HCT116 (cell line): Measurements from ENCODE around the gene PPIL3. TPM values are rescaled to one million over a fixed set of nuclear protein-coding genes. Genes with fewer than 3 reads are reported as not detected.

ENCODE experiments used
- ATAC-seq: fragments of 200-7000 bp; cut with Tn5 transposase; 2 replicates; pipeline ENCODE4 v1.9.1; 2020; ENCODE audit warnings: mild to moderate bottlenecking, moderate library complexity
- BruUV-seq: library from RNA; stranded (reverse); fragments of 400-500 nt; replicated peaks from 2 replicates; lab custom pipeline; 2021; lab: Mats Ljungman, UMichigan
- CTCF ChIA-PET: fragments of 300-600 bp; sonication (Branson Sonifier 250); formaldehyde crosslinking; loops from one replicate; lab custom pipeline; 2021; ENCODE audit warnings: antibody characterized with exemption; lab: Charles Lee
- POLR2A ChIA-PET: fragments of 300-600, 350-600 bp; sonication (Branson Sonifier 250); formaldehyde crosslinking; loops from one replicate; lab custom pipeline; 2021; ENCODE audit warnings: antibody characterized with exemption; lab: Charles Lee
- RAD21 ChIA-PET, 2 experiments: fragments of 300-600 bp; sonication (Branson Sonifier 250); formaldehyde crosslinking; loops; one replicate each; lab custom pipeline; 2023; ENCODE audit warnings: low total read pairs in 2 of 2; ENCODE audit not compliant: uncharacterized antibody in 2 of 2, unreplicated experiment in 2 of 2, low non-redundant PET in 1 of 2; lab: Charles Lee
- DNase-seq: peaks from one replicate; pipeline ENCODE4 v3.0.0-alpha.2; 2010; ENCODE audit warnings: low read depth, low spot score
- H2AFZ ChIP-seq: fragments of 200-600 bp; shearing (Covaris generic), sonication (generic); 2 replicates; pipeline ENCODE4 v1.6.1; 2017; ENCODE audit warnings: low read depth, mixed run types, mixed read lengths, antibody characterized with exemption, low read length; ENCODE audit not compliant: poor library complexity, severe bottlenecking
- H3K27ac ChIP-seq: 2 replicates; pipeline ENCODE4 v1.5.1; 2012; ENCODE audit warnings: low read depth, low read length
- H3K27me3 ChIP-seq: fragments of 200-600 bp; sonication (generic); 2 replicates; pipeline ENCODE4 v1.6.1; 2016; ENCODE audit warnings: mixed run types, low read length, mixed read lengths; ENCODE audit not compliant: insufficient read depth
- H3K36me3 ChIP-seq, 2 experiments: fragments of 200-500 bp in 1 of 2; fragments of 200-600 bp in 1 of 2; sonication (Bioruptor generic) in 1 of 2; sonication (generic) in 1 of 2; 2 replicates each; pipeline versions ENCODE4 v1.5.1 to v1.6.1; 2014 to 2016; ENCODE audit warnings: low read length in 2 of 2, inconsistent platforms in 1 of 2, mixed read lengths in 1 of 2, mixed run types in 1 of 2; ENCODE audit not compliant: insufficient read depth in 2 of 2, control insufficient read depth in 1 of 2
- H3K4me1 ChIP-seq, 2 experiments: fragments of 200-600 bp in 1 of 2; sonication (generic) in 1 of 2; 2 replicates each; pipeline versions ENCODE4 v1.5.1 to v1.6.1; 2012 to 2017; ENCODE audit warnings: low read length in 2 of 2, inconsistent platforms in 1 of 2, mild to moderate bottlenecking in 1 of 2, mixed read lengths in 1 of 2, mixed run types in 1 of 2, moderate library complexity in 1 of 2; ENCODE audit not compliant: insufficient read depth in 2 of 2, control insufficient read depth in 1 of 2
- H3K4me2 ChIP-seq: fragments of 200-600 bp; sonication (generic); 2 replicates; pipeline ENCODE4 v1.6.1; 2017; ENCODE audit warnings: mixed run types, low read length, mixed read lengths
- H3K4me3 ChIP-seq, 2 experiments: fragments of 200-600 bp in 1 of 2; sonication (generic) in 1 of 2; replicated peaks in 1 of 2; 2 replicates each; pipeline ENCODE4 v1.5.1; 2011 to 2016; ENCODE audit warnings: low read length in 2 of 2, control low read depth in 1 of 2, low read depth in 1 of 2, mild to moderate bottlenecking in 1 of 2, mixed read lengths in 1 of 2, mixed run types in 1 of 2
- H3K79me2 ChIP-seq: fragments of 200-600 bp; sonication (generic); 2 replicates; pipeline ENCODE4 v1.6.1; 2017; ENCODE audit warnings: mild to moderate bottlenecking, mixed run types, low read length, moderate library complexity, mixed read lengths; ENCODE audit not compliant: insufficient read depth
- H3K9ac ChIP-seq: fragments of 200-600 bp; sonication (generic); 2 replicates; pipeline ENCODE4 v1.6.1; 2016; ENCODE audit warnings: low read length, mixed read lengths
- H3K9me2 ChIP-seq: fragments of 200-600 bp; sonication (generic), shearing (Covaris generic); 2 replicates; pipeline ENCODE4 v1.6.1; 2017; ENCODE audit warnings: mixed run types, mild to moderate bottlenecking, moderate library complexity; ENCODE audit not compliant: insufficient read depth
- H3K9me3 ChIP-seq, 2 experiments: fragments of 200-500 bp in 1 of 2; fragments of 200-600 bp in 1 of 2; sonication (Bioruptor generic) in 1 of 2; sonication (generic) in 1 of 2; 2 replicates each; pipeline ENCODE4 v1.6.1; 2014 to 2017; ENCODE audit warnings: low read length in 2 of 2, mixed read lengths in 2 of 2, inconsistent platforms in 1 of 2, low read depth in 1 of 2, mild to moderate bottlenecking in 1 of 2, mixed run types in 1 of 2, moderate library complexity in 1 of 2; ENCODE audit not compliant: control insufficient read depth in 1 of 2, insufficient read depth in 1 of 2
- H4K20me1 ChIP-seq: fragments of 200-600 bp; sonication (generic), shearing (Covaris generic); 2 replicates; pipeline ENCODE4 v1.6.1; 2017; ENCODE audit warnings: mixed run types, mild to moderate bottlenecking, moderate library complexity; ENCODE audit not compliant: insufficient read depth
- CBX3 ChIP-seq: IDR thresholded peaks from 2 replicates; pipeline ENCODE4 v1.6.1; 2012; ENCODE audit warnings: low read depth
- CEBPB ChIP-seq: IDR thresholded peaks from 2 replicates; pipeline ENCODE4 v1.6.1; 2012; ENCODE audit warnings: low read depth
- CTCF ChIP-seq, 3 experiments: fragments of 200-600 bp in 1 of 3; sonication (generic) in 1 of 3; IDR thresholded peaks in 2 of 3; conservative IDR thresholded peaks in 1 of 3; 2 replicates each; pipeline ENCODE4 v1.5.1; 2012 to 2017; ENCODE audit warnings: low read depth in 2 of 3, low read length in 2 of 3, antibody characterized with exemption in 1 of 3, borderline replicate concordance in 1 of 3, control low read depth in 1 of 3, mild to moderate bottlenecking in 1 of 3, mixed read lengths in 1 of 3, mixed run types in 1 of 3, moderate library complexity in 1 of 3; ENCODE audit not compliant: insufficient read depth in 1 of 3
- EGR1 ChIP-seq: IDR thresholded peaks from 2 replicates; pipeline ENCODE4 v1.6.1; 2012; ENCODE audit warnings: low read depth
- MAX ChIP-seq: IDR thresholded peaks from 2 replicates; pipeline ENCODE4 v1.6.1; 2012
- POLR2A ChIP-seq: IDR thresholded peaks from 2 replicates; pipeline ENCODE4 v1.7.0; 2011; ENCODE audit warnings: borderline replicate concordance; ENCODE audit not compliant: insufficient read depth, insufficient read length; ENCODE audit errors: extremely low read depth
- POLR2AphosphoS5 ChIP-seq: IDR thresholded peaks from 2 replicates; pipeline ENCODE4 v1.6.1; 2011; ENCODE audit warnings: mild to moderate bottlenecking, low read depth, low read length, moderate library complexity
- REST ChIP-seq: IDR thresholded peaks from 2 replicates; pipeline ENCODE4 v1.6.1; 2012; ENCODE audit warnings: low read depth
- SP1 ChIP-seq: IDR thresholded peaks from 2 replicates; pipeline ENCODE4 v1.6.1; 2012; ENCODE audit warnings: low read depth
- SRF ChIP-seq: IDR thresholded peaks from 2 replicates; pipeline ENCODE4 v1.6.1; 2012; ENCODE audit warnings: low read depth
- TCF7L2 ChIP-seq: IDR thresholded peaks from 2 replicates; pipeline ENCODE4 v1.7.0; 2011; ENCODE audit warnings: borderline replicate concordance, inconsistent platforms; ENCODE audit not compliant: insufficient read depth, insufficient read length; ENCODE audit errors: extremely low read depth
- YY1 ChIP-seq: IDR thresholded peaks from 2 replicates; pipeline ENCODE4 v1.6.1; 2011; ENCODE audit warnings: low read length, low read depth, moderate library complexity, mild to moderate bottlenecking; ENCODE audit not compliant: insufficient replicate concordance; ENCODE audit errors: extremely low read depth
- ZNF274 ChIP-seq: fragments of 200-500 bp; sonication (Bioruptor generic); IDR thresholded peaks from 2 replicates; pipeline ENCODE4 v1.6.1; 2014; ENCODE audit warnings: mild to moderate bottlenecking, low read depth, low read length, inconsistent platforms
- intact Hi-C: fragments of 100-400 bp; cut with micrococcal nuclease; formaldehyde crosslinking; loops from 2 replicates; pipeline ENCODE4 v1.10.0; 2022
- total RNA-seq: library from RNA; stranded (reverse); gene quantifications from one replicate; pipeline ENCODE4 v1.2.1, GENCODE V29; 2021; ENCODE audit not compliant: unreplicated experiment
- TF ChIP-seq, protein P1 (sequence below): IDR thresholded peaks from 2 replicates; pipeline ENCODE4 v1.6.1; 2011; ENCODE audit warnings: mild to moderate bottlenecking, low read length, moderate library complexity; ENCODE audit not compliant: insufficient replicate concordance; ENCODE audit errors: extremely low read depth

Gene PPIL3
- total RNA-seq, 1 experiment from 2014 or later, result 55.9 TPM

- peak; percentile 76 for TF ChIP-seq YY1
- TF ChIP-seq POLR2AphosphoS5, result no peak
- no peak for TF ChIP-seq CTCF (IDR thresholded peaks at IDR 0.05 in 2 of 3, conservative IDR thresholded peaks at IDR 0.05 in 1 of 3; ENCODE audit: borderline replicate concordance in 1 of 3, insufficient read depth in 1 of 3, low read depth in 2 of 3, low read length in 2 of 3)
- TF ChIP-seq CEBPB, result peak; percentile 58; the same call in 1 of the 2 replicates
These were observed at the start of gene PPIL3, which contains the start of gene NIF3L1 (continued) for GRCh38 chr2:200888704-200889625.

- POLR2A ChIA-PET, result no interaction called here
- no peak for ATAC-seq
- no peak for TF ChIP-seq EGR1
- TF ChIP-seq POLR2AphosphoS5, result no peak
- no peak for TF ChIP-seq ZNF274
- TF ChIP-seq MAX, result no peak
- no peak for TF ChIP-seq TCF7L2
- TF ChIP-seq SRF, result no peak
- no peak for TF ChIP-seq REST
- no peak for TF ChIP-seq POLR2A
- TF ChIP-seq SP1, result no peak
- no peak for TF ChIP-seq YY1
- no peak for TF ChIP-seq CBX3
- TF ChIP-seq, protein P1, sequence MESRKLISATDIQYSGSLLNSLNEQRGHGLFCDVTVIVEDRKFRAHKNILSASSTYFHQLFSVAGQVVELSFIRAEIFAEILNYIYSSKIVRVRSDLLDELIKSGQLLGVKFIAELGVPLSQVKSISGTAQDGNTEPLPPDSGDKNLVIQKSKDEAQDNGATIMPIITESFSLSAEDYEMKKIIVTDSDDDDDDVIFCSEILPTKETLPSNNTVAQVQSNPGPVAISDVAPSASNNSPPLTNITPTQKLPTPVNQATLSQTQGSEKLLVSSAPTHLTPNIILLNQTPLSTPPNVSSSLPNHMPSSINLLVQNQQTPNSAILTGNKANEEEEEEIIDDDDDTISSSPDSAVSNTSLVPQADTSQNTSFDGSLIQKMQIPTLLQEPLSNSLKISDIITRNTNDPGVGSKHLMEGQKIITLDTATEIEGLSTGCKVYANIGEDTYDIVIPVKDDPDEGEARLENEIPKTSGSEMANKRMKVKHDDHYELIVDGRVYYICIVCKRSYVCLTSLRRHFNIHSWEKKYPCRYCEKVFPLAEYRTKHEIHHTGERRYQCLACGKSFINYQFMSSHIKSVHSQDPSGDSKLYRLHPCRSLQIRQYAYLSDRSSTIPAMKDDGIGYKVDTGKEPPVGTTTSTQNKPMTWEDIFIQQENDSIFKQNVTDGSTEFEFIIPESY, result no peak
These were observed 42.2 kb upstream of the PPIL3 start for GRCh38 chr2:200930947-200931626.

More at GRCh38 chr2:200930947-200931626, 42.2 kb upstream of the PPIL3 start:
- Histone ChIP-seq H3K4me3 (no peak overlapping the region), H3K27me3 (no peaks in the 10 kb centered on the region), H3K9ac (no peak overlapping the region), H4K20me1 (no peaks in the 10 kb centered on the region), H3K79me2 (no peaks in the 10 kb centered on the region), H3K27ac (no peak overlapping the region), H3K4me1 (no peaks in the 10 kb centered on the region), H2AFZ (no peak overlapping the region), H3K36me3 (peaks cover 34 to 47% of the 10 kb centered on the region in 2 experiments), H3K9me3 (no peaks in the 10 kb centered on the region), H3K9me2 (no peaks in the 10 kb centered on the region), H3K4me2 (no peak overlapping the region)
- ChIA-PET RAD21 (no interaction called here), CTCF (no interaction called here)
- intact Hi-C loops, result no loop called here
- BruUV-seq, result no TSS peak
- DNase-seq, result no peak
